Measurements from ENCODE around the gene DYSF. TPM values are rescaled to one million over a fixed set of nuclear protein-coding genes. Genes with fewer than 3 reads are reported as not detected.

The DYSF gene
- total RNA-seq, 4 donors from 2014 or later: 1.7 to 5.0 (median 2.6) TPM

GRCh38 chr2:71465356-71465755 is 12.0 kb downstream of the DYSF start:
- WGBS: 47% methylated on average over 11 of the region's 11 CpGs
- H3K9me3 ChIP-seq: no peaks in the 10 kb centered on the region
- H3K4me3 ChIP-seq: no peak overlapping the region
- TF ChIP-seq CTCF (IDR thresholded peaks at IDR 0.05): no peak
- TF ChIP-seq POLR2AphosphoS5 (IDR thresholded peaks at IDR 0.05): no peak
- TF ChIP-seq EP300 (IDR thresholded peaks at IDR 0.05): no peak
- TF ChIP-seq POLR2A (IDR thresholded peaks at IDR 0.05): no peak
- H3K36me3 ChIP-seq: no peaks in the 10 kb centered on the region
- peaks cover 63% of the 10 kb centered on the region for H3K27me3 ChIP-seq
- H3K4me1 ChIP-seq: peaks cover 22% of the 10 kb centered on the region
- DNase-seq (ENCODE audit: low spot score in 2 of 2): no peak
- no peak overlapping the region for H3K27ac ChIP-seq

GRCh38 chr2:71465961-71466300 is 12.6 kb downstream of the DYSF start:
- Histone ChIP-seq H3K36me3 (no peaks in the 10 kb centered on the region), H3K4me3 (peak overlapping the region; percentile 74), H3K9me3 (no peaks in the 10 kb centered on the region), H3K27me3 (peaks cover 63% of the 10 kb centered on the region), H3K4me1 (peaks cover 22% of the 10 kb centered on the region), H3K27ac (no peak overlapping the region)
- 6% methylated on average over 21 of the region's 23 CpGs for WGBS
- DNase-seq (ENCODE audit: low spot score in 2 of 2): no peak
- TF ChIP-seq POLR2AphosphoS5 (IDR thresholded peaks at IDR 0.05): no peak

GRCh38 chr2:71466301-71467179 is 13.2 kb downstream of the DYSF start:
- DNase-seq (ENCODE audit: low spot score in 2 of 2): no peak
- H3K27ac ChIP-seq: no peak overlapping the region

GRCh38 chr2:71467180-71467815 is 13.9 kb downstream of the DYSF start:
- Histone ChIP-seq H3K9me3 (no peaks in the 10 kb centered on the region), H3K27ac (no peak overlapping the region), H3K4me1 (peaks cover 22% of the 10 kb centered on the region), H3K36me3 (no peaks in the 10 kb centered on the region), H3K4me3 (peak overlapping the region; percentile 74), H3K27me3 (peaks cover 63% of the 10 kb centered on the region)
- no peak for TF ChIP-seq EP300 (IDR thresholded peaks at IDR 0.05)
- no peak for TF ChIP-seq POLR2A (IDR thresholded peaks at IDR 0.05)
- TF ChIP-seq CTCF (IDR thresholded peaks at IDR 0.05): no peak
- TF ChIP-seq POLR2AphosphoS5 (IDR thresholded peaks at IDR 0.05): no peak
- 19% methylated on average over 7 of the region's 7 CpGs for WGBS
- DNase-seq (ENCODE audit: low spot score in 2 of 2): no peak

More at GRCh38 chr2:71466301-71467179, 13.2 kb downstream of the DYSF start:
- Histone ChIP-seq H3K36me3 (no peaks in the 10 kb centered on the region), H3K4me3 (peak overlapping the region; percentile 74), H3K27me3 (peaks cover 63% of the 10 kb centered on the region), H3K9me3 (no peaks in the 10 kb centered on the region), H3K4me1 (peaks cover 22% of the 10 kb centered on the region)
- TF ChIP-seq POLR2AphosphoS5 (IDR thresholded peaks at IDR 0.05): no peak
- no peak for TF ChIP-seq CTCF (IDR thresholded peaks at IDR 0.05)
- no peak for TF ChIP-seq EP300 (IDR thresholded peaks at IDR 0.05)
- no peak for TF ChIP-seq POLR2A (IDR thresholded peaks at IDR 0.05)
- WGBS: 1% methylated on average over 30 of the region's 78 CpGs

- Histone ChIP-seq H3K9me3 (no peaks in the 10 kb centered on the region), H3K27ac (no peak overlapping the region), H3K27me3 (peaks cover 56% of the 10 kb centered on the region), H3K4me1 (peaks cover 22% of the 10 kb centered on the region), H3K36me3 (no peaks in the 10 kb centered on the region), H3K4me3 (no peak overlapping the region)
- 65% methylated on average over 11 of the region's 11 CpGs for WGBS
- no peak for DNase-seq (ENCODE audit: low spot score in 2 of 2)
- TF ChIP-seq POLR2AphosphoS5 (IDR thresholded peaks at IDR 0.05) (no peak), POLR2A (IDR thresholded peaks at IDR 0.05) (no peak), CTCF (IDR thresholded peaks at IDR 0.05) (no peak), EP300 (IDR thresholded peaks at IDR 0.05) (no peak)
Measured at GRCh38 chr2:71468279-71469015, 15.1 kb downstream of the DYSF start.
